Skin of body (tissue), 2 donors: ENCODE results near the gene SERINC4. TPM values are rescaled to one million over a fixed set of nuclear protein-coding genes. Genes with fewer than 3 reads are reported as not detected.
"Not testable (repeated sequence)": the region's sequence is repeated elsewhere in the genome, so short reads cannot be mapped to it uniquely, and the experiment has no call there.

Experiments
- DNase-seq: peaks from one replicate; lab custom pipeline; 2025; lab: John Stamatoyannopoulos, UW
- total RNA-seq: library from RNA; depleted of rRNA; stranded (reverse); fragments of >200 nt; gene quantifications from one replicate; pipeline ENCODE4 v1.2.3, GENCODE V29; 2014

Gene SERINC4
- total RNA-seq, result 0.10 TPM

- no peak for DNase-seq
These were observed at the start of gene SERINC4 for GRCh38 chr15:43799945-43800285. Gene SERINC4, minus strand, starts transcription at chr15:43800220. Its CDS starts 234 bp downstream, at chr15:43799986.

- DNase-seq, result no peak
These were observed 45.4 kb upstream of the SERINC4 start for GRCh38 chr15:43845421-43845820.

GRCh38 chr15:43832485-43832884 lies 32.5 kb upstream of the SERINC4 start:
- DNase-seq, result not testable (repeated sequence)

GRCh38 chr15:43831519-43832052 lies 31.6 kb upstream of the SERINC4 start:
- not testable (repeated sequence) for DNase-seq

GRCh38 chr15:43830691-43831275 lies 30.8 kb upstream of the SERINC4 start:
- DNase-seq, result not testable (repeated sequence)

- not testable (repeated sequence) for DNase-seq
These were observed 30.0 kb upstream of the SERINC4 start for GRCh38 chr15:43829951-43830540.

- no peak for DNase-seq
These were observed 28.1 kb upstream of the SERINC4 start for GRCh38 chr15:43828061-43828657.

GRCh38 chr15:43826508-43827341 lies 26.7 kb upstream of the SERINC4 start, which contains the start of gene WDR76:
Gene WDR76, plus strand, starts transcription at chr15:43827002. Its CDS starts 31 bp downstream, at chr15:43827033.
- DNase-seq, result peak; percentile 52

- no peak for DNase-seq
These were observed 26.0 kb upstream of the SERINC4 start for GRCh38 chr15:43826029-43826507.

- DNase-seq, result not testable (repeated sequence)
These were observed 25.3 kb upstream of the SERINC4 start for GRCh38 chr15:43825305-43825704.

- DNase-seq, result peak; percentile 97
These were observed 24.6 kb upstream of the SERINC4 start, which contains the start of gene MFAP1 for GRCh38 chr15:43824302-43825246. Gene MFAP1, minus strand, starts transcription at chr15:43824690. Its CDS starts 121 bp downstream, at chr15:43824569.

GRCh38 chr15:43821505-43821904 lies 21.5 kb upstream of the SERINC4 start:
- no peak for DNase-seq

GRCh38 chr15:43815064-43815463 lies 15.0 kb upstream of the SERINC4 start:
- DNase-seq, result not testable (repeated sequence)

- DNase-seq, result no peak
These were observed 9.1 kb upstream of the SERINC4 start for GRCh38 chr15:43808960-43809678.

GRCh38 chr15:43808435-43808950 lies 8.5 kb upstream of the SERINC4 start:
- DNase-seq, result no peak

- DNase-seq, result not testable (repeated sequence)
These were observed 2.7 kb upstream of the SERINC4 start for GRCh38 chr15:43802676-43803075.

- peak; percentile 87 for DNase-seq
These were observed 494 bp upstream of the SERINC4 start, which contains the start of gene HYPK for GRCh38 chr15:43800286-43801141. Gene HYPK, plus strand, starts transcription at chr15:43800599. Its CDS starts 24 bp downstream, at chr15:43800623.
